Lower lobe of right lung (tissue), 2 donors: ENCODE results near the gene CDC42EP5. TPM values are rescaled to one million over a fixed set of nuclear protein-coding genes. Genes with fewer than 3 reads are reported as not detected.

Experiments
- ATAC-seq, 2 donors: fragments of 200-7000 bp; cut with Tn5 transposase; one replicate each; pipeline ENCODE4 v1.9.1; 2020 to 2022; ENCODE audit warnings: mild to moderate bottlenecking in 2 of 2, moderate library complexity in 2 of 2
- DNase-seq: peaks from one replicate; pipeline ENCODE4 v3.0.0-alpha.2; 2020
- H3K27ac ChIP-seq: fragments of 200-600 bp; one replicate; pipeline ENCODE4 v1.8.0; 2022
- H3K27me3 ChIP-seq: fragments of 200-600 bp; one replicate; pipeline ENCODE4 v1.8.0; 2022; ENCODE audit warnings: low read depth
- H3K36me3 ChIP-seq: fragments of 200-600 bp; one replicate; pipeline ENCODE4 v1.8.0; 2022; ENCODE audit warnings: mild to moderate bottlenecking
- H3K4me1 ChIP-seq: fragments of 200-600 bp; one replicate; pipeline ENCODE4 v1.8.0; 2022
- H3K4me3 ChIP-seq: fragments of 200-600 bp; one replicate; pipeline ENCODE4 v1.8.0; 2022; ENCODE audit warnings: mild to moderate bottlenecking
- H3K9me3 ChIP-seq: fragments of 200-600 bp; one replicate; pipeline ENCODE4 v1.8.0; 2022
- CTCF ChIP-seq: fragments of 200-600 bp; IDR thresholded peaks from one replicate; pipeline ENCODE4 v1.8.0; 2022; ENCODE audit warnings: antibody characterized with exemption, mild to moderate bottlenecking
- intact Hi-C: fragments of 100-400 bp; cut with DNase I; formaldehyde crosslinking; loops from one replicate; pipeline ENCODE4 v1.11.0; 2022
- total RNA-seq: library from RNA; stranded (reverse); fragmentation: NEBNext Ultra II Directional; extraction: Animal tissue kit (Norgen Biotek cat#: 25700); gene quantifications from one replicate; pipeline ENCODE4 v1.2.1, GENCODE V29; 2021
- donor health status: DM: no; HTN: yes; CAD: no; lungs with severe emphysema.

The CDC42EP5 gene
- total RNA-seq, 1 donor from 2014 or later, result 25.5 TPM

GRCh38 chr19:54435551-54436016 is 37.5 kb downstream of the CDC42EP5 start:
- Histone ChIP-seq H3K27ac (no peak overlapping the region), H3K4me3 (no peak overlapping the region), H3K27me3 (no peaks in the 10 kb centered on the region), H3K9me3 (no peaks in the 10 kb centered on the region), H3K4me1 (peaks cover 22% of the 10 kb centered on the region), H3K36me3 (peaks cover 4% of the 10 kb centered on the region)
- no peak for TF ChIP-seq CTCF
- no peak for ATAC-seq
- intact Hi-C loops, result no loop called here
- no peak for DNase-seq

GRCh38 chr19:54434873-54435214 is 38.3 kb downstream of the CDC42EP5 start:
- intact Hi-C loops, result no loop called here
- ATAC-seq, result no peak
- Histone ChIP-seq H3K4me1 (peaks cover 27% of the 10 kb centered on the region), H3K36me3 (peaks cover 4% of the 10 kb centered on the region), H3K4me3 (no peak overlapping the region), H3K27me3 (peaks cover 6% of the 10 kb centered on the region), H3K27ac (no peak overlapping the region), H3K9me3 (no peaks in the 10 kb centered on the region)
- DNase-seq, result no peak
- no peak for TF ChIP-seq CTCF

- Histone ChIP-seq H3K27ac (no peak overlapping the region), H3K36me3 (peaks cover 4% of the 10 kb centered on the region), H3K4me3 (no peak overlapping the region), H3K9me3 (no peaks in the 10 kb centered on the region), H3K4me1 (peaks cover 27% of the 10 kb centered on the region), H3K27me3 (peaks cover 10% of the 10 kb centered on the region)
- ATAC-seq (no peak), DNase-seq (no peak)
- TF ChIP-seq CTCF, result no peak
- intact Hi-C loops, result no loop called here
Observed at GRCh38 chr19:54434112-54434872, 38.8 kb downstream of the CDC42EP5 start.

GRCh38 chr19:54433697-54434096 is 39.4 kb downstream of the CDC42EP5 start:
- no peaks in the 10 kb centered on the region for H3K9me3 ChIP-seq
- no peak for ATAC-seq
- peaks cover 16% of the 10 kb centered on the region for H3K27me3 ChIP-seq
- intact Hi-C loops, result no loop called here
- no peak overlapping the region for H3K4me3 ChIP-seq
- H3K36me3 ChIP-seq, result no peaks in the 10 kb centered on the region
- no peak for TF ChIP-seq CTCF
- no peak overlapping the region for H3K27ac ChIP-seq
- H3K4me1 ChIP-seq, result peaks cover 27% of the 10 kb centered on the region
- DNase-seq, result no peak

- no peak overlapping the region for H3K4me3 ChIP-seq
- intact Hi-C loops, result no loop called here
- H3K36me3 ChIP-seq, result no peaks in the 10 kb centered on the region
- H3K4me1 ChIP-seq, result peaks cover 27% of the 10 kb centered on the region
- no peaks in the 10 kb centered on the region for H3K9me3 ChIP-seq
- no peak for TF ChIP-seq CTCF
- DNase-seq (no peak), ATAC-seq (no peak)
- no peak overlapping the region for H3K27ac ChIP-seq
- H3K27me3 ChIP-seq, result peaks cover 29% of the 10 kb centered on the region
Observed at GRCh38 chr19:54432144-54432738, 40.9 kb downstream of the CDC42EP5 start.
